Measurements from ENCODE around the gene CKAP4.

Gene CKAP4

GRCh38 chr12:106274575-106275121 lies 26.8 kb upstream of the CKAP4 start:
- no peak for DNase-seq (ENCODE audit: low read depth, low spot score)

GRCh38 chr12:106274012-106274411 lies 26.2 kb upstream of the CKAP4 start:
- no peak for DNase-seq (ENCODE audit: low read depth, low spot score)

- DNase-seq (ENCODE audit: low read depth, low spot score): no peak
Observed at GRCh38 chr12:106273491-106273890, 25.7 kb upstream of the CKAP4 start.

DNA sequence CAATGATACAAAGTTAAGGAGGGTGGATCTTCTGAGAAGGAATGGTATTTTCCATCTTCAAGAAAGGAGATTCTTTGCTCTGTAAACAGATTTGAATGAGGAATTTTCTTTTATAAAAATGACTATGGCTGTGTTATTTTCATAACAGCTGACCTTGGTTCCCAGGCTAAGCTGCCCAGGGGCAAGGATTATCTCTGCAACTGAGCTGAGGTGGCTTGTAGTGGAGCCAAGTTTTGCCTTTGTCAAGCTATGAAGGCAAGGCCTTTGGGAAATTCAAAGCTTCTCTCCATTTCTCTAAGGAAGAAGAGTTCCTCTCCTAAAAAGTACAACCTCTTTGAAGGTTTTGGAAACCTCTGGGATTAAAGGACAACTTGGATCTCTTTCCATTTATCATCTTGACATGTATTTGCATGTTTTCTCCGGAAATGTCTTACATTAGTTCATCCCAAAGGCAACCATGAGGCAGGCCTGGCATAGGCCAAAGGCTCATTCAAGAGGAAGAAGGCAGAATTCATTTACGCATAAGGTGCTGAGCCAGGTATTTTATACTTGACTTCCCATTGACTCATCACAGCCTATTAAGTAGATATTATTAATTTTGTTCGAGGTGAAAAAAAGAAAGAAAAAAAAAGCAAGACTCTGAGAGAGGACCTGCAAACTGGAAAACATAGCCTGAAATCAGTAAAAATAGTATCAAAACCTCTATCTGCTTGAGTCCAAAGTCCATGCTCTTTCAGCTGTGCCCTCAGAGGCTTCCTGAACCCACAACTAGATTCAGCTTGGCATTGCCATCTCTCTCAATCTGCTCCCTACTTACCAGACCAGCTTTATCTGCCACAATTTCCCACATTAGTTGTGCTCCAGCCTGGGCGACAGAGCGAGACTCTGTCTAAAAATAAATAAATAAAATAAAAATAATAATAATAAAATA lies 24.0 kb upstream of the CKAP4 start:
- DNase-seq (ENCODE audit: low read depth, low spot score): no peak

- no peak for DNase-seq (ENCODE audit: low read depth, low spot score)
Observed at GRCh38 chr12:106269150-106269771, 21.4 kb upstream of the CKAP4 start.

- no peak for DNase-seq (ENCODE audit: low read depth, low spot score)
Observed at GRCh38 chr12:106267535-106267934, 19.7 kb upstream of the CKAP4 start.

DNA sequence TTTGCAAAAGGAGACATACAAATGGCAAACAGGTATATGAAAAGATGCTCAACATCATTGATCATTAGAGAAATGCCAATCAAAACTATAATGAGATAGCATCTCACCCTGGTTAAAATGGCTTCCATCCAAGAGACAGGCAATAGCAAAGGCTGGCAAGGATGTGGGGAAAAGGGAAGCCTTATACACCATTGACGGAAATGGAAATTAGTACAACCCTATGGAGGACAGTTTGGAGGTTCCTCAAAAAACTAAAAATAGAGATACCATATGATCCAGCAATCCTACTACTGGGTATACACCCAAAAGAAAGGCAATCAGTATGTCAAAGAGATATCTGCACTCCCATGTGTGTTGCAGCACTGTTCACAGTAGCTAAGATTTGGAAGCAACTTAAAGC lies 17.3 kb upstream of the CKAP4 start:
- no peak for DNase-seq (ENCODE audit: low read depth, low spot score)

- no peak for DNase-seq (ENCODE audit: low read depth, low spot score)
Observed at GRCh38 chr12:106258935-106259334, 11.1 kb upstream of the CKAP4 start.

DNA sequence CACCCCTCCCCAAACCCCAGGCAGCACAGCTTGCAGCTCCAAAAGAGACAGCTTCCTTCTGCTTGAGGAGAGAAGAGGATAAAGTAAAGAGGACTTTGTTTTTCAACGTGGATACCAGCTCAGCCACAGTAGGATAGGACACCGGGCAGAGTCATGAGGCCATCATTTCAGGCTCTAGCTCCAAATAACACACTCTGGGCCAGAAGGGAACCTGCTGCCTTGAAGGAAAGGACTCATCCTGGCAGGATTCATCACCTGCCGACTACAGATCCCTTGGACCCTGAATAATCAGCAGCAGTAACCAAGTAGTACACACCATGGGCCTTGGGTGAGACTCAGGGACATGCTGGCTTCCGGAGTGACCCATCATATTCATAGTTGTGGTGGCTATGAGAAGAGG lies 10.4 kb upstream of the CKAP4 start:
- no peak for DNase-seq (ENCODE audit: low read depth, low spot score)

DNA sequence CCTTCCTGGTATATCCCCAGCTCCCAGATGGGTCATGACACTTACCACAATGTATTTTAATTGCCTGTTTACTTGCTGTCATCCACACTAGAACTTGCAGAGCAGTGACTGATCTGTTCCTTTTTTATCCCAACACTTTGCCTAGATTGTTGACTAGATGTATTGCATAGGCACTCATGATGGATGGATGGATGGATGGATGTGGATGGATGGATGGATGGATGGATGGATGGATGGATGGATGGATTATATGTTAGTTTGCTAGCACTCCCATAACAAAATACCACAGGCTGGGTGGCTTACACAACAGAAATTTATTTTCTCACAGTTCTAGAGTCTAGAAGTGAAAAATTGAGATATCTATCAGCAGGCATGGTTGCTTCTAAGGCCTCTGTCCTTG lies 8.7 kb upstream of the CKAP4 start:
- no peak for DNase-seq (ENCODE audit: low read depth, low spot score)

- DNase-seq (ENCODE audit: low read depth, low spot score): no peak
Observed at GRCh38 chr12:106255952-106256351, 8.1 kb upstream of the CKAP4 start.

DNA sequence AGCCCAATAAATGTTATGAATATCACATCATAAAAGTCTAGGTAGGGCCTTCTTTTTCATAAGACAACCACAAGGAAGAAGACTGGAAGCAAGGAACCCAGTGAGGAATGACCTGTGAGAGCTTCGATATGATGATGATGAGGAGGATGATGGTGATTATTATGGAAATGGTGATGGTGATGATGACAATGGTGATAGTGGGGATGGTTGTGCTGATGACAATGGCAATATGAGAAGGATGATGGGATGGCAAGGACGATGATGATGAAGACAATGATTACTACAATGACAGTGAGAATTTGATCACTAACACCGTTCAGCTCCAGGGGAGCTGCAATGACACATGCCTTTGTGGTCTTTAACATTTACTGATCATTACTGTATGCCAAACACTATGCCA lies 7.7 kb upstream of the CKAP4 start:
- DNase-seq (ENCODE audit: low read depth, low spot score): no peak

DNA sequence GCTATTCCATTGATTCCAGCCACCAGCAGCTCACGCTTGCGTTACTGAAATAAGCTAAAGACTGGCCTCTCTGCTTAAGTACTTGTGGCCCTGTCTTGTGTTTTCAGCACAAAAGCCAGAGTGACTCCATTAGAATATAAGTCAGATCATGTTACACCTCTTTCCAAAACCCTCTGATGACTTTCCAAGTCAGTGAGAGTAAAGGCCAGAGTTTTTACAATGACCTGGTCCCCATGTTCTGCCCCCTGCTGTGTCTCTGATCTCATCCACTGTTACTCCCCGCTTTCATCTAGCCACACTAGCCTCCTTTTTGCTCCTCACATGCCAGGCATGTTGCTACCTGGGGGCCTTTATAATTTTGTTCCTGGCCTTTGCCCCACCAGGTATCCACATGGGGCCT lies 6.9 kb upstream of the CKAP4 start:
- no peak for DNase-seq (ENCODE audit: low read depth, low spot score)

GRCh38 chr12:106251631-106252455 lies 4.0 kb upstream of the CKAP4 start:
- no peak for DNase-seq (ENCODE audit: low read depth, low spot score)

DNA sequence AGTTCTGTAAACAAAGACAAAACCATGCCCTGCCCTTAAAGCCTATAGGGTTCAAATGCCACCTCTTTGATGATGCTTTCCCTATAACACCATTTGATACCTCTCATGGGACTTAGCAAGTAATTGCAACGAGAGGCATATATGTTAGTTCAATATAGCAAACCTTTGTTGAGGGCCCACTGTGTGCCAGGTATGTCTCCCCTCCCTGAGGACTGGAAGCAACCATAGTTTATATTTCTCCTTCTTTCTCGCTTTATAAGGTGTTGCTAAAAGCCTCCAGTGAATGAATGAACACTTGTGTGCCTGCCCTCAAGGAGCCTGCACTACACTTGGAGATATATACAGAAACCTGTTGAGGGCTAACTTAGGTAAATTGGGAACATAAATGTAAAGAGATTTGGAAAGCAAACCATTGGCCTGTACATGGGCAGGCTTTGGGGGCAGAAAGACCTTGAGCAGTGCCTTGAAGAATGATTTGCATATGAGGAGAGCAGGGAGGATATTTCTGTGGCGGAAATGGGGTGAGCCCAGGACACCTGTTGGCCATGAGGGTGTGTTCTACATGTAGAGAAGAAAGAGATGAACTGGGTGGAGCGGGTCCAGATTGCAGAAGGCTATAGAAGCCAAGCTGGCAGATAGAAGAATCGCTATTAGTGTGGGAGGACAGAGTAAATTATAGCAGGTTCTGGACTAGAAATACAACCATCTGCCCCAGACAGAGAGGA lies 1.8 kb upstream of the CKAP4 start:
- DNase-seq (ENCODE audit: low read depth, low spot score): no peak

DNA sequence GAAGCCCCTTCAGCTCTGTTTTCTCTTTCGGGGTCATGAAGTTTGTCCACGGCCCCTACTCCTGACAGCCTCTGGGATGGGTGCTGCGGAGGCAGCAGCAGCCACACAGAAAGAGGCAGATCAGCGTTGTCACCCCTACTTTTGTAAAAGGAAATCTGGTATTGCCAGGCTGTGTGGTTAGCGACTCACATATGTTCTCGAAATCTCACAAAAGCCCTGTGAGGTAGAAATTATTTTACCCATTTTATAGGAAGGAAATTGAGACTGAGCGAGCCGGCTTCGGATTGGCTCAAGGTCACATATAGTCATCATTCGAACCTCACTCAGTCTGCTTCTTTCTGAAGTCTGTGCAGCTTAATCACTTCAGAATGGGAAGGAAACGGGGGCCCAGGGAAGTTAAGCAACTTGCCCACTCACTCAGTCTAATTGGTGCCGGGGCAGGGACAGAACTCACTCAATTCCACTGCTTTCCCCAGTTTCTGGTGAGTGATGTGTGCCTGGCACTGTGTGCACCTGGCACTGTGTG lies 1.1 kb upstream of the CKAP4 start:
- no peak for DNase-seq (ENCODE audit: low read depth, low spot score)

GRCh38 chr12:106248312-106248845 lies 559 bp upstream of the CKAP4 start:
- DNase-seq (ENCODE audit: low read depth, low spot score): no peak

DNA sequence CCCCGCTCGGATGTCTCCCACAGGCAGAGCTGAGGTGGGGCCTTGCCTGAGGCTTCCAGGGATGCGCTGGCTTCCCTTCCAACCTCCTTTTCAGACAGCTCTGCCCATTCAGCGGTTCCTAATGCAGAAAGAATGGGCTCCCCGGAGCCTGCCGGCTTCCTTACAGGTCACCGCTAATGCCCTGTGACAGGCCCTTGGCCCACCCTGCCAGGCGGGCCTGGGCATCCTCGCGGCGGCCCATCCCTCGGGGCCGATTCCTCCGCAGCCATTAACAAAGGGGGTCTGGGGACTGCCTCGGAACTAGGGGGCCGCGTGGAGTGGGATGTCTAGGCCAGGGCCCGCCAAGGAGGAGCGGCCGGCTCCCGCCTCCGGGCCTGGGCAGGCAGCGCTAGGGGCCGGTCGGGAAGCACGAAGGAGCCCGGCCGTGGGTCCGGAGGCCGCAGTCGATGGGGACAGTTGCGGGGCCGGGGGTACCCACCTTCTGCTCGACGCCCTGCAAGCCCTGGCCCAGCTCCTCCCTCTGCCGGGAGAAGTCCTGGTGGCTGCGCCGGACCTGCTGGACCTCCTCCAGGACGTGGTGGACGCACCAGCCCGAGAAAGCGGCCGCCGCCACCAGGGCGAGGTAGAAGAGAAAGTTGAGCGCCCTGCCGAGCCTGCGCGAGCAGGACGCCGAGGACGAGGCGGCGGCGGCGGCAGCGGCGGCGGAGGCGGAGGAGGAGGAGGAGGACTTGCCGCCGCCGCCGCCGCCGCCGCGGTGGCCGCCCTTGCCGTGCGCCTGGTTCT lies 738 bp downstream of the CKAP4 start:
- DNase-seq (ENCODE audit: low read depth, low spot score): no peak

GRCh38 chr12:106245767-106246166 lies 2.1 kb downstream of the CKAP4 start:
- DNase-seq (ENCODE audit: low read depth, low spot score): no peak

- no peak for DNase-seq (ENCODE audit: low read depth, low spot score)
Observed at GRCh38 chr12:106243620-106244019, 4.2 kb downstream of the CKAP4 start.
